Hematopoietic multipotent progenitor cell (in vitro differentiated cells): Measurements from ENCODE around the gene KRTAP4-12. TPM values are rescaled to one million over a fixed set of nuclear protein-coding genes. Genes with fewer than 3 reads are reported as not detected.
"Not testable (repeated sequence)": the region's sequence is repeated elsewhere in the genome, so short reads cannot be mapped to it uniquely, and the experiment has no call there.

ENCODE experiments used
- DNase-seq, 3 donors: peaks; one replicate each; pipeline ENCODE4 v3.0.0-alpha.2; 2011 to 2015; ENCODE audit warnings: low read depth in 2 of 3, low spot score in 2 of 3
- total RNA-seq: library from RNA; depleted of rRNA; stranded (reverse); fragments of >200 nt; gene quantifications from one replicate; pipeline ENCODE4 v1.2.3, GENCODE V29; 2012

KRTAP4-12 gene
- total RNA-seq, 1 donor, result not detected

GRCh38 chr17:41127371-41127770 is 3.4 kb upstream of the KRTAP4-12 start:
- no peak for DNase-seq

DNA sequence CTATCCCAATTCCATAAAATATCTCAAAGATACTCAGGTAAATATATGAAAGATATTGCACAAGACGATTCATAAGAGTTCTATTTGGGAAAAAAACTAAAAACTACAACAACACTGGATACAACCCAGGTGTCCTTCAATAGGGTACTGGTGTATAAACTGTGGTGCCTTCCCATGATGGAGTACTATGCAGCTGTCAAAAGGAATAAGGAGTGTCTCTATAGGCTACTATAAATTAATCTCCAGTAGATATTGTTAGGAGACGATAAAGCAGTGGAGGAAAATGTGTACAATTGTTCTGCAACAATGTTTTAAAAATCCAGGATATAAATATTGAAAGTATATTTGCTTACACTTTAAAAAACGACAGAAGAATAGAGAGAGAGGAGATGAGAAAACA is 2.4 kb upstream of the KRTAP4-12 start:
- no peak for DNase-seq

DNA sequence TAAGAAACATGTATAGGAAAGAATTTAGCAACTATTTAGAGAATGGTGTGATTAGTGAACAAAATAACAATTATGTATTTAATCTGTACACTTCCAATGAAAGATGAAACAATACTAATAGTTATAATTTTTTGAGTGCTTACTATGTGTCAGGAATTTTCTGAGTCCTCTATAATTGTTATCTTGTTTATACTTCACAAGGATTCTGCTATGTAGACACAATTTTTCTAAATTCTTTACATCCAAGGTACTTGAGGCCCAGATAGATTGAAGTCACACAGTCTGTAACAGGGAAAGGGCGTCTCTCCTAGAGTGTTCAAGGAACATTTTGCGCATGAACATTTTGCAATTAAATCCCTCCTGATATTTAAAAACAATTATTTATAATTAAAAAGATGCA is 1.1 kb upstream of the KRTAP4-12 start:
- DNase-seq, result no peak

- DNase-seq, result not testable (repeated sequence)
Measured at GRCh38 chr17:41123292-41123990, 541 bp downstream of the KRTAP4-12 start.

GRCh38 chr17:41121742-41122141 is 2.2 kb downstream of the KRTAP4-12 start:
- DNase-seq, result no peak

- DNase-seq, result peak in 2 of 3 donors; percentile 27 to 75
Measured at GRCh38 chr17:41119696-41120690, 4.0 kb downstream of the KRTAP4-12 start.

DNA sequence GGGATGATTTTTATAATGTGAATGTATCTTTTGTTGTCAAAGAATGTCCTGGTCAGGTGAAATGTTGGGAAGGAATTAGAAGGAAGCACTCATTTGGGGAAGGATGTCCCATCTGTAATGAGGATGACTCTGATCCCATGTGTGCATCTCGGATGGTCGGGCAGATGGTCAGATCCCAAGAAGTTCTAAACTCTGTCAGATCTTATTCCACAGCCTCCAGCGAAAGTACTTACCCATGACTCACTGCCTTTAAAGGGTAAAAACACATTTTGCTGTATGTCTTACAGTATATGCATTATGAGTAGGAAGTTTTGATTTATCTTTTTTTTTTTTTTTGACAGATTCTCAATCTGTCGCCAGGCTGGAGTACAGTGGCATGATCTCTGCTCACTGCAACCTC is 5.3 kb downstream of the KRTAP4-12 start:
- DNase-seq, result no peak

DNA sequence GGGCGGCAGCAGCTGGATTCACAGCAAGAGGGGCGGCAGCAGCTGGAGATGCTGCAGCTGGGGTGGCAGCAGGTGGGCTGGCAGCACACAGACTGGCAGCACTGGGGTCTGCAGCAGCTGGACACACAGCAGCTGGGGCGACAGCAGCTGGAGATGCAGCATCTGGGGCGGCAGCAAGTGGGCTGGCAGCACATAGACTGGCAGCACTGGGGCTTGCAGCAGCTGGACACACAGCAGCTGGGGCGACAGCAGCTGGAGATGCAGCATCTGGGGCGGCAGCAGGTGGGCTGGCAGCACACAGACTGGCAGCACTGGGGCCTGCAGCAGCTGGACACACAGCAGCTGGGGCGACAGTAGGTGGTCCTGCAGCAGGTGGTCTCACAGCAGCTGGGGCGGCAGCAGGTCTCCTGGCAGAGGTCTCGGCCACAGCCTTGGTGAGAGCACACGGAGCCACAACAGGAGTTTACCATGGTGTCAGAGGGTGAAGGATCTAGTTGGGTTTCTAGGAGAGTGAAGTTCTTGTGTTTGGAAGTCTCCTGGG is 6.1 kb downstream of the KRTAP4-12 start, which contains the start of gene KRTAP4-11:
Gene KRTAP4-11, minus strand, starts transcription at position 528 of the 541 bp plus-strand sequence. Its CDS starts 58 bp downstream, at position 470.
- not testable (repeated sequence) for DNase-seq

GRCh38 chr17:41116297-41116696 is 7.7 kb downstream of the KRTAP4-12 start:
- peak in 1 of 3 donors; percentile 28 for DNase-seq

- DNase-seq, result no peak
Measured at GRCh38 chr17:41111151-41111885, 12.7 kb downstream of the KRTAP4-12 start.

GRCh38 chr17:41108728-41109386 is 15.1 kb downstream of the KRTAP4-12 start:
- not testable (repeated sequence) for DNase-seq

- no peak for DNase-seq
Measured at GRCh38 chr17:41107941-41108450, 16.0 kb downstream of the KRTAP4-12 start.

DNA sequence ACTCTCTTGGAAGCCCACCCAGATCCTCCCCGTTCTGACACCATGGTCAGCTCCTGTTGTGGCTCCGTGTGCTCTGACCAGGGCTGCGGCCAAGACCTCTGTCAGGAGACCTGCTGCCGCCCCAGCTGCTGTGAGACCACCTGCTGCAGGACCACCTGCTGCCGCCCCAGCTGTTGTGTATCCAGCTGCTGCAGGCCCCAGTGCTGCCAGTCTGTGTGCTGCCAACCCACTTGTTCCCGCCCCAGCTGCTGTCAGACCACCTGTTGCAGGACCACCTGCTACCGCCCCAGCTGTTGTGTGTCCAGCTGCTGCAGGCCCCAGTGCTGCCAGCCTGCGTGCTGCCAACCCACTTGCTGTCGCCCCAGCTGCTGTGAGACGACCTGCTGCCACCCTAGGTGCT is 18.6 kb downstream of the KRTAP4-12 start, which contains the start of gene KRTAP4-9:
Gene KRTAP4-9, plus strand, starts transcription at position 43 of the 400 bp plus-strand sequence. Its CDS starts 0 bp downstream, at position 43.
- DNase-seq, result not testable (repeated sequence)

DNA sequence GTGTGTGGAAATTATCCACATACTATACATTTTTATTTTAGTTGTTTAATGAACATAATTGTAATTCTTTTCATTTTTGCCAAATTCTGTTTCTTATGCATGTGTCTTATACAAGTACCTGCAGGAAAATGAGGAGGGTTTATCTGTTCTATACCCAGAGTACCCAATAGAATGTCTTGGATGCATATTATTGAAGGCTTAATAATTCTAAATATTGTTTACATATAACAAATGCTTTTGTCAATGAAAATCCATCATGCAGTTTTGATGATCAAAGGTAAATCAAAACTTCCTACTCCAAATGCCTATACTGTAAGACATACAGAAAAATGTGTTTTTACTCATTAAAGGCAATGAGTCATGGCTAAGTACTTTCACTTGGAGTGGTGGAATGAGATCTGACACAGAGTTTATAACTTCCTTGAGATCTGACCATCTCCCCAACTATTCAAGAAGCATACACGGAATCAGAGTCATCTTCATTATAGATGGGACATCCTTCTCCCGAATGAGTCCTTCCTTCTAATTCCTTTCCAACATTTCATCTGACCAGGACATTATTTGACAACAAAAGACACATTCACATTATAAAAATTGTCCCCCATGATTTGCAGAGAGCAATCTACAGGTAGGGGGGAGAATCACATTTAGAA is 19.5 kb downstream of the KRTAP4-12 start:
- not testable (repeated sequence) for DNase-seq

DNA sequence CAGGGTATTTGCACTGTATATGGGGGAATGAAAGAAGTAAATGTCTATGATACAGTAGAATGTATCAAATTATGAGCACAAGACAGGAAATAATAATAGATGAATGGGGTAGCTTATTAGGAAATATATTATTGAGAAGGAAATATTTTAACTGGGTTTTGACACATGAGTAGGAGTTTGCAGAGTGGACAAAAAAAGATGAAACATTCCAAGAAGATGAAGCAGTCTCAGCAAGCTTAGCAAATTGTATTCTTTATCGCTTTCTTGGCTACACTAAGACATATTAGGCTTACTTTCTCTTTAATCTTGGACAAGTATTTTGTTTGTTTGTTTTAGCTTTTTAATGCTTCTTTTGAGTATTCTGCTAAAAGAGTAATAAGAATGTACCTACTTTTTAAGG is 20.1 kb downstream of the KRTAP4-12 start:
- DNase-seq, result no peak

GRCh38 chr17:41101586-41102259 is 22.3 kb downstream of the KRTAP4-12 start, which contains the start of gene KRTAP4-16:
TSS of gene KRTAP4-16 (minus strand) at chr17:41102209. CDS start at chr17:41102209, 0 bp downstream.
- DNase-seq, result no peak

GRCh38 chr17:41099682-41100480 is 24.1 kb downstream of the KRTAP4-12 start:
- DNase-seq, result peak in 1 of 3 donors; percentile 36
